ENCODE results near the gene CPNE9. TPM values are rescaled to one million over a fixed set of nuclear protein-coding genes. Genes with fewer than 3 reads are reported as not detected.
A peak's percentile ranks its signal among the peaks of the same experiment; 100 is the strongest.

CPNE9 gene
- total RNA-seq, 1 donor from 2014 or later: not detected

- H3K36me3 ChIP-seq: no peaks in the 10 kb centered on the region
- H3K4me1 ChIP-seq: no peaks in the 10 kb centered on the region
- intact Hi-C loops (cut with DNase I): no loop called here
Observed at GRCh38 chr3:9721700-9722060, 18.0 kb downstream of the CPNE9 start.

GRCh38 chr3:9725775-9726515, 22.3 kb downstream of the CPNE9 start:
- no peak overlapping the region for H3K4me3 ChIP-seq
- no peak for DNase-seq (ENCODE audit: low spot score in 2 of 2)
- H3K36me3 ChIP-seq: no peaks in the 10 kb centered on the region
- no peak for TF ChIP-seq CTCF (IDR thresholded peaks at IDR 0.05)
- intact Hi-C loops (cut with DNase I): no loop called here
- H3K9me3 ChIP-seq: no peaks in the 10 kb centered on the region
- H3K27ac ChIP-seq: no peak overlapping the region
- no peaks in the 10 kb centered on the region for H3K27me3 ChIP-seq
- peaks cover 0 to 9% of the 10 kb centered on the region in 2 donors for H3K4me1 ChIP-seq

More at GRCh38 chr3:9721700-9722060, 18.0 kb downstream of the CPNE9 start:
- DNase-seq (ENCODE audit: low spot score in 2 of 2): no peak
- H3K27ac ChIP-seq: no peak overlapping the region
- no peaks in the 10 kb centered on the region for H3K9me3 ChIP-seq
- TF ChIP-seq CTCF (IDR thresholded peaks at IDR 0.05): no peak
- H3K27me3 ChIP-seq: no peaks in the 10 kb centered on the region
- H3K4me3 ChIP-seq: no peak overlapping the region

- no peak for DNase-seq (ENCODE audit: low spot score in 2 of 2)
- Histone ChIP-seq H3K36me3 (no peaks in the 10 kb centered on the region), H3K4me1 (peaks cover 2 to 9% of the 10 kb centered on the region in 2 donors), H3K27ac (no peak overlapping the region), H3K9me3 (no peaks in the 10 kb centered on the region), H3K4me3 (no peak overlapping the region), H3K27me3 (no peaks in the 10 kb centered on the region)
- TF ChIP-seq CTCF (IDR thresholded peaks at IDR 0.05): peak in 1 of 3 experiments; percentile 10
- intact Hi-C loops (cut with DNase I): no loop called here
Observed at GRCh38 chr3:9727041-9727595, 23.5 kb downstream of the CPNE9 start.

GRCh38 chr3:9727743-9728142, 24.1 kb downstream of the CPNE9 start:
- Histone ChIP-seq H3K4me1 (peaks cover 8 to 15% of the 10 kb centered on the region in 2 donors), H3K36me3 (no peaks in the 10 kb centered on the region), H3K4me3 (no peak overlapping the region), H3K9me3 (no peaks in the 10 kb centered on the region), H3K27ac (no peak overlapping the region), H3K27me3 (no peaks in the 10 kb centered on the region)
- no peak for DNase-seq (ENCODE audit: low spot score in 2 of 2)
- no peak for TF ChIP-seq CTCF (IDR thresholded peaks at IDR 0.05)
- intact Hi-C loops (cut with DNase I): no loop called here

GRCh38 chr3:9729419-9729818, 25.8 kb downstream of the CPNE9 start:
- H3K9me3 ChIP-seq: no peaks in the 10 kb centered on the region
- H3K27me3 ChIP-seq: no peaks in the 10 kb centered on the region
- H3K27ac ChIP-seq: no peak overlapping the region
- no peak overlapping the region for H3K4me3 ChIP-seq
- peaks cover 15 to 24% of the 10 kb centered on the region in 2 donors for H3K4me1 ChIP-seq
- H3K36me3 ChIP-seq: peaks cover 5% of the 10 kb centered on the region in 2 donors
- intact Hi-C loops (cut with DNase I): no loop called here
- DNase-seq (ENCODE audit: low spot score in 2 of 2): no peak
- TF ChIP-seq CTCF (IDR thresholded peaks at IDR 0.05): no peak
